AG04449 (cell line): ENCODE measurements around the gene OR2T12.
"Not testable (repeated sequence)": the region's sequence is repeated elsewhere in the genome, so short reads cannot be mapped to it uniquely, and the experiment has no call there.

Experiments
- CTCF ChIA-PET: fragments of 350-600 bp; formaldehyde crosslinking; extraction: SDS; loops from one replicate; lab custom pipeline; 2021; ENCODE audit warnings: antibody characterized with exemption; lab: Yijun Ruan, JAX
- POLR2A ChIA-PET: fragments of 400-600, 350-600 bp; formaldehyde crosslinking; extraction: SDS; loops from one replicate; lab custom pipeline; 2020; ENCODE audit warnings: antibody characterized with exemption, inconsistent platforms; lab: Yijun Ruan, JAX
- DNase-seq: peaks from one replicate; pipeline ENCODE4 v3.0.0-alpha.2; 2010; ENCODE audit warnings: low read depth, low spot score
- H3K4me3 ChIP-seq: 2 replicates; pipeline ENCODE4 v1.5.1; 2011; ENCODE audit warnings: low read depth, mild to moderate bottlenecking, control low read depth, low read length
- TF ChIP-seq, protein P1 (sequence below): IDR thresholded peaks from one replicate; pipeline ENCODE4 v1.5.1; 2011; ENCODE audit warnings: mild to moderate bottlenecking, moderate library complexity, low read length, control low read depth, inconsistent platforms; ENCODE audit not compliant: insufficient read depth; ENCODE audit errors: missing control alignments

Gene OR2T12

DNA sequence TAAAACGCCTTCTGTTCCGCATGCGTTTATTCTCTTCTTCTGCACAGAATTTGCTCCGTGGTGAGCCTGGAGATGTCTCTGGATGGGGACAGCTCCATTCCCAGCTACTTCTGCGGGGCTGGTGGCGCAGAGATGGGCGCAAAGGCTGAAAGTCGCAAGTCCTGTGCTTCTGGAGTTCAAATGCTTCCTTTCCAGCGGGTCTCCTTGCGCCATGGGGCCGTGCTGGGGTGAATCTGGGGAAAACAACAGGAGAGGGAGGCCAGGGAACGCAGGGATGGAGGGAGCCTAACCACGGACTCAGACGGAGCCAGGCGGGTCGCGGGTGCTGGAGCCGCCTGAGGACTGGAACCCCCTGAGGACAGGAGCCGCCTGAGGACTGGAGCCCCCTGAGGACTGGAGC, 2.9 kb upstream of the OR2T12 start:
- POLR2A ChIA-PET: no interaction called here
- no peak overlapping the region for H3K4me3 ChIP-seq
- TF ChIP-seq, protein P1, sequence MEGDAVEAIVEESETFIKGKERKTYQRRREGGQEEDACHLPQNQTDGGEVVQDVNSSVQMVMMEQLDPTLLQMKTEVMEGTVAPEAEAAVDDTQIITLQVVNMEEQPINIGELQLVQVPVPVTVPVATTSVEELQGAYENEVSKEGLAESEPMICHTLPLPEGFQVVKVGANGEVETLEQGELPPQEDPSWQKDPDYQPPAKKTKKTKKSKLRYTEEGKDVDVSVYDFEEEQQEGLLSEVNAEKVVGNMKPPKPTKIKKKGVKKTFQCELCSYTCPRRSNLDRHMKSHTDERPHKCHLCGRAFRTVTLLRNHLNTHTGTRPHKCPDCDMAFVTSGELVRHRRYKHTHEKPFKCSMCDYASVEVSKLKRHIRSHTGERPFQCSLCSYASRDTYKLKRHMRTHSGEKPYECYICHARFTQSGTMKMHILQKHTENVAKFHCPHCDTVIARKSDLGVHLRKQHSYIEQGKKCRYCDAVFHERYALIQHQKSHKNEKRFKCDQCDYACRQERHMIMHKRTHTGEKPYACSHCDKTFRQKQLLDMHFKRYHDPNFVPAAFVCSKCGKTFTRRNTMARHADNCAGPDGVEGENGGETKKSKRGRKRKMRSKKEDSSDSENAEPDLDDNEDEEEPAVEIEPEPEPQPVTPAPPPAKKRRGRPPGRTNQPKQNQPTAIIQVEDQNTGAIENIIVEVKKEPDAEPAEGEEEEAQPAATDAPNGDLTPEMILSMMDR: no peak
- no peak for DNase-seq
- CTCF ChIA-PET: no interaction called here

DNA sequence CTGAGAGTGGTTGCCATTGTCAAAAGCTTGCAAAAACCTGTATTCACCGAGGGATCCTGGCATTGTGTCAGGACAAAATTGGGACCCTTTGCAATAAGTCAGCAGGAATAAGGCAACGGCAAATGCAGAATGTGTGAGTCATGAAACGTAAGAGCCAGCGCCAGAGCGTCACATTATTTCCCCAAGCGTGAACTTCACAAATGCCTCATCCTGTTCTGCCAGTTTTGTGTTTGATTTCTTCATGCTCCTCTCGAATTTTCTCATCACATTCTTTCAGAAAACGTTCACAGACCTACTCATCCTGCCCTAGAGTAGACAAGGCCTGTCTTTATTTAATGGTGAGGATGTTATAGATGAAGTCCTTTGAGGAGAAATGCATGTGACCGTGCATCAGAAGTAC, 2.4 kb upstream of the OR2T12 start:
- DNase-seq, H3K4me3 ChIP-seq, CTCF ChIA-PET, POLR2A ChIA-PET: not testable (repeated sequence)

DNA sequence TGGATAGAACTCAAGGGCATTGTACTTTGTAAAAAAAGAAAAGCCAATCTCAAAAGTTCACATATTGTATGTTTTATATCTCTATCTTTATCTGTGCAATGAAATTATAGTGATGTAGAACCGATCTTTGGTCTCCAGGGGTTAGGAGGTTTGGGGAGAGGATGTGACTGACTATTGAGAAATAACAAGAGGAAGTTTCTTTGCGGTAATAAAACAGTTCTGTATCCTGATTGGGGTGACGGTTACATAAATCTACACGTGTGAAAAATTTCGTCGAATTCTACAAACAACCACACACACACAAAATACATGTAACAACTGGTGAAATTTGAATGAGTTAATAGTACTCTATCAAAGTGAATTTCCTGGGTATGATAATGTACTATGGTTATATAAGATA, 14.8 kb downstream of the OR2T12 start:
- TF ChIP-seq, protein P1: no peak
- no peak overlapping the region for H3K4me3 ChIP-seq
- POLR2A ChIA-PET: no interaction called here
- CTCF ChIA-PET: no interaction called here
- no peak for DNase-seq

DNA sequence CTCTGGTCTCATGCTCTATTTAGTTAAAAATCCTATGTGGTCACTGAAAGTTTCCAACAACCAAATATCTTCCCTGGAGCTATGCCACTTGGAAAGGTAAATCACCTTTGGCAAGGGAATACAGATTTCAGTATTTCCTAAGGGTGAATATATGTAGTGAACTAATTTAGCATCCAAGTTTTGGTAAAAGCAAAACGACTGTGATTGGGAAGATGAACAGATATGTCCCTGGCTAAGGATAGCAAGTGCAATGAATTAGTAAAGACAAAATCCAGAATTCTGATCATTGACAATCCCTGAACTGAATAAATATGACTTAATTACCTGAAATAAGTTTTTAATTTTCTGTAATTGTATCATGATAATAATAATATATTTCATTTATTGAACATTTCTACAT, 25.3 kb downstream of the OR2T12 start, which contains the start of gene OR2T33:
TSS of gene OR2T33 (minus strand) at position 101 of the 400 bp plus-strand sequence. CDS start 4,162 bp downstream, outside the sequence.
- ChIA-PET POLR2A (no interaction called here), CTCF (no interaction called here)
- no peak for DNase-seq
- TF ChIP-seq, protein P1: no peak
- H3K4me3 ChIP-seq: no peak within 1 kb of the TSS

DNA sequence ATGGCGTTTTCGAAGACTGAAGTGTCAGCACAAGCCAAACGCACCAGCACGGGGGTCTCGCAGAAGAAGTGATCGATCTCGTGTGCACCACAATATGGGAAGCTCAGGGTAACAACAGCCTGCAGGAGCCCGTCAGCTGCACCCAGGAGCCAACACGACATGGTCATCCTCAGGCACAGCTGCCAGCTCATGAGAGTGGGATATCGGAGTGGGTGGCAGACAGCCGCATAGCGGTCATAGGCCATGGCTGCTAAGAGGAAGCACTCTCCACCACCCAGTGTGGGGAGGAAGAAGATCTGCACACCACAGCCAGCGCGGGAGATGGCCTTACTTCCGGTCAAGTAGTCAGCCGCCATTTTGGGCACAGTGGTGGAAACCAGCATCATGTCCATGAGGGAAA, 30.0 kb downstream of the OR2T12 start:
- DNase-seq, POLR2A ChIA-PET, CTCF ChIA-PET: not testable (repeated sequence)

DNA sequence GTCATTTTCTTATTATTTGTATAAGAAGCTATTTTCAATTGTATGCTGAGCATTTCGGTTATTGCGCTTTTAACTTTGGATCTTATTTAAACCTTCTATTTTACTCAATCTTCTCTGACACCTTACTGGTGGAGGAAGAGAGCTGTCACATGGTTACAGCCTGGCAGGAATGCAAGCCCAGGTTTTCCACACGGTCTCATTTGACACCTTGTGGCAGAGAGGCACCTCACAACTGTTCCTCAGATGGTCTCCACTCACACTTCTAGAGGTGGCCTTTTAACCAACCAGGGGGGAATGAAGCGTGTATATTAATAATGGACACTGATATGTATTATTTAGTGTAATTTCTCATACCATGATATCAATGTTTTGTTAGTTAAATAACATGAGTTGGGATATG, 35.0 kb downstream of the OR2T12 start:
- TF ChIP-seq, protein P1: no peak
- ChIA-PET POLR2A (no interaction called here), CTCF (no interaction called here)
- no peak overlapping the region for H3K4me3 ChIP-seq
- DNase-seq: no peak

More for the DNA sequence above, 30.0 kb downstream of the OR2T12 start:
- H3K4me3 ChIP-seq: not testable (repeated sequence)

DNA sequence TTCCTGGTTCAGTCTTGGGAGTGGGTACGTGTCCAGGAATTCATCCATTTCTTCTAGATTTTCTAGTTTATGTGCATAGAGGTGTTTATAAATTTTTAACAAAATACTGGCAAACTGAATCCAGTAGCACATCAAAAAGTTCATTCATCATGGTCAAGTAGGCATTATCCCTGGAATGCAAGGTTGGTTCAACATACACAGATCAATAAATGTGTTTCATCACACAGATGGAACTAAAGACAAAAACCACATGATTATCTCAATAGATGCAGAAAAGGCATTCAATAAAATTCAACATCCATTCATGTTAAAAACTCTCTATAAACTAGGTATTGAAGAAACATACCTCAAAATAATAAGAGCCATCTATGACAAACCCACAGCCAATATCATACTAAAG, 43.9 kb downstream of the OR2T12 start:
- POLR2A ChIA-PET, CTCF ChIA-PET, DNase-seq, H3K4me3 ChIP-seq: not testable (repeated sequence)

DNA sequence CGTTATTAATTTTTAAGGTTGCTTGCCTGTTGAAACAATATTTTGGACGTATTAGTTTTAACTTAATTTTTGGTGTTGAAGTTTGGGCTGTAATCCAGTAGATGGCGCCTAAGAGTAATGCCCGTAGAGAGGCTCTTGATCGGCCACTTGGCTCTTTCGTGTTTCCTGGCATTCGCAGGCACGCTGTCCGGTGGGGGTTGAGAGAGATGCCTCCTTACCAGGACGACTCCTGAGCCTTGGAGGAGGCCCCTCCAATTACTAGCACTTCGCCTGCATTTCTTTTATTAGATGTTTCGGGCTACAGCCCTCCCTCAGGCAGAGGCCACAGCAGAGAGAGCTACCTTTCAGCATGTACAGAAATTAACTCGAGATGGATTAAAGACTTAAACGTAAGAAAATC, 60.0 kb downstream of the OR2T12 start:
- TF ChIP-seq, protein P1: no peak
- DNase-seq: no peak
- CTCF ChIA-PET: interaction anchor here (1.1 kb wide), 1 partner anchor 561 kb away, joined by 4 read pairs; no protein-coding TSS in a partner anchor
- POLR2A ChIA-PET: no interaction called here
- no peak overlapping the region for H3K4me3 ChIP-seq
